Measurements from ENCODE around the gene CLP1.

- TF ChIP-seq POLR2A (IDR thresholded peaks at IDR 0.05; ENCODE audit: low read depth, low read length) (no peak), TAF1 (IDR thresholded peaks at IDR 0.05; ENCODE audit: low read depth, low read length) (no peak), POLR2AphosphoS5 (IDR thresholded peaks at IDR 0.05; ENCODE audit: low read depth, low read length) (no peak)
Observed at GRCh38 chr11:57647960-57648800, 9.4 kb upstream of the CLP1 start.

All from GM12891 (cell line).